ENCODE results near the gene CD82. TPM values are rescaled to one million over a fixed set of nuclear protein-coding genes. Genes with fewer than 3 reads are reported as not detected.

The CD82 gene
- polyA plus RNA-seq, 3 donors, result 40.8 to 89.0 (median 43.0) TPM

- Mint-ChIP-seq H3K36me3 (no peaks in the 10 kb centered on the region), H3K27ac (no peak overlapping the region), H3K27me3 (ENCODE audit: low read depth in 3 of 3) (peaks cover 7 to 26% (median 17%) of the 10 kb centered on the region in 3 donors), H3K9me3 (peaks cover 0 to 4% (median 0%) of the 10 kb centered on the region in 7 donors), H3K4me1 (peaks cover 10% of the 10 kb centered on the region), H3K4me3 (no peak overlapping the region)
- H3K27me3 ChIP-seq (ENCODE audit: control insufficient read depth in 2 of 2, insufficient read depth in 2 of 2, low read length in 2 of 2), result no peaks in the 10 kb centered on the region
- no peaks in the 10 kb centered on the region for H3K9me3 ChIP-seq (replicated peaks in 1 of 2; ENCODE audit: control insufficient read depth in 1 of 2, insufficient read depth in 1 of 2, low read length in 2 of 2)
- no peaks in the 10 kb centered on the region for H3K4me1 ChIP-seq (ENCODE audit: control insufficient read depth in 1 of 2, insufficient read depth in 2 of 2, low read length in 2 of 2)
- H3K36me3 ChIP-seq (replicated peaks in 1 of 2; ENCODE audit: control insufficient read depth in 1 of 2, insufficient read depth in 2 of 2, low read length in 2 of 2), result no peaks in the 10 kb centered on the region
- no peak for TF ChIP-seq CTCF (IDR thresholded peaks at IDR 0.05)
- no peaks in the 10 kb centered on the region for H3K79me2 ChIP-seq (ENCODE audit: insufficient read depth, low read length)
- no peak overlapping the region for H3K9ac ChIP-seq (ENCODE audit: insufficient read depth, low read length, poor library complexity, severe bottlenecking)
- intact Hi-C loops (cut with micrococcal nuclease), result no loop called here
- H3K4me3 ChIP-seq (replicated peaks in 1 of 3; ENCODE audit: low read depth in 2 of 3, low read length in 3 of 3), result no peak overlapping the region
- DNase-seq, result no peak
- no peaks in the 10 kb centered on the region for H4K20me1 ChIP-seq (ENCODE audit: insufficient read depth, low read length)
- H2AFZ ChIP-seq (ENCODE audit: insufficient read depth, low read depth, low read length, poor library complexity, severe bottlenecking), result no peak overlapping the region
- H3K4me2 ChIP-seq (replicated peaks; ENCODE audit: extremely low read depth, low read length, poor library complexity, severe bottlenecking), result no peak overlapping the region
- H3K27ac ChIP-seq (ENCODE audit: low read depth in 1 of 2, low read length in 2 of 2), result no peak overlapping the region
- WGBS (ENCODE audit: insufficient coverage), result 93% methylated on average over 10 of the region's 10 CpGs
Measured at GRCh38 chr11:44654596-44654995, 89.1 kb downstream of the CD82 start.

GRCh38 chr11:44657836-44658505 lies 92.5 kb downstream of the CD82 start:
- no peaks in the 10 kb centered on the region for H3K4me1 ChIP-seq (ENCODE audit: control insufficient read depth in 1 of 2, insufficient read depth in 2 of 2, low read length in 2 of 2)
- no peak for DNase-seq
- no peak overlapping the region for H3K9ac ChIP-seq (ENCODE audit: insufficient read depth, low read length, poor library complexity, severe bottlenecking)
- no peaks in the 10 kb centered on the region for H3K36me3 Mint-ChIP-seq
- no peaks in the 10 kb centered on the region for H3K9me3 ChIP-seq (replicated peaks in 1 of 2; ENCODE audit: control insufficient read depth in 1 of 2, insufficient read depth in 1 of 2, low read length in 2 of 2)
- no peak overlapping the region for H3K4me2 ChIP-seq (replicated peaks; ENCODE audit: extremely low read depth, low read length, poor library complexity, severe bottlenecking)
- H3K4me3 Mint-ChIP-seq, result no peak overlapping the region
- no peaks in the 10 kb centered on the region for H4K20me1 ChIP-seq (ENCODE audit: insufficient read depth, low read length)
- H3K27me3 ChIP-seq (ENCODE audit: control insufficient read depth in 2 of 2, insufficient read depth in 2 of 2, low read length in 2 of 2), result no peaks in the 10 kb centered on the region
- peaks cover 0 to 13% (median 3%) of the 10 kb centered on the region in 7 donors for H3K9me3 Mint-ChIP-seq
- H3K79me2 ChIP-seq (ENCODE audit: insufficient read depth, low read length), result no peaks in the 10 kb centered on the region
- H3K36me3 ChIP-seq (replicated peaks in 1 of 2; ENCODE audit: control insufficient read depth in 1 of 2, insufficient read depth in 2 of 2, low read length in 2 of 2), result no peaks in the 10 kb centered on the region
- TF ChIP-seq CTCF (IDR thresholded peaks at IDR 0.05), result no peak
- peaks cover 9% of the 10 kb centered on the region for H3K4me1 Mint-ChIP-seq
- H3K4me3 ChIP-seq (replicated peaks in 1 of 3; ENCODE audit: low read depth in 2 of 3, low read length in 3 of 3), result no peak overlapping the region
- H3K27ac ChIP-seq (ENCODE audit: low read depth in 1 of 2, low read length in 2 of 2), result no peak overlapping the region
- 100% methylated on average over 1 of the region's 5 CpGs for WGBS (ENCODE audit: insufficient coverage)
- peaks cover 5 to 17% (median 11%) of the 10 kb centered on the region in 3 donors for H3K27me3 Mint-ChIP-seq (ENCODE audit: low read depth in 3 of 3)
- intact Hi-C loops (cut with micrococcal nuclease), result no loop called here
- no peak overlapping the region for H3K27ac Mint-ChIP-seq
- H2AFZ ChIP-seq (ENCODE audit: insufficient read depth, low read depth, low read length, poor library complexity, severe bottlenecking), result no peak overlapping the region

All from CD14-positive monocyte (primary cell).